NCI-H2227 (cell line): ENCODE measurements around the gene ITGB3.
"Not testable (repeated sequence)": the region's sequence is repeated elsewhere in the genome, so short reads cannot be mapped to it uniquely, and the experiment has no call there.

Experiments used
- DNase-seq: peaks from one replicate; lab custom pipeline; 2025; ENCODE audit not compliant: unreplicated experiment; lab: John Stamatoyannopoulos, UW

Gene ITGB3

GRCh38 chr17:47222047-47222446 is 31.6 kb upstream of the ITGB3 start:
- no peak for DNase-seq

- no peak for DNase-seq
Measured at GRCh38 chr17:47223007-47223406, 30.6 kb upstream of the ITGB3 start.

- DNase-seq: no peak
Measured at GRCh38 chr17:47223460-47223859, 30.2 kb upstream of the ITGB3 start.

- DNase-seq: not testable (repeated sequence)
Measured at GRCh38 chr17:47224077-47224476, 29.6 kb upstream of the ITGB3 start.

GRCh38 chr17:47224966-47225365 is 28.7 kb upstream of the ITGB3 start:
- no peak for DNase-seq

- no peak for DNase-seq
Measured at GRCh38 chr17:47225436-47225858, 28.2 kb upstream of the ITGB3 start.

GRCh38 chr17:47225911-47226688 is 27.5 kb upstream of the ITGB3 start:
- no peak for DNase-seq

GRCh38 chr17:47227862-47228261 is 25.8 kb upstream of the ITGB3 start:
- DNase-seq: no peak

GRCh38 chr17:47229535-47230443 is 23.8 kb upstream of the ITGB3 start:
- peak; percentile 89 for DNase-seq

- DNase-seq: no peak
Measured at GRCh38 chr17:47230864-47231263, 22.8 kb upstream of the ITGB3 start.

- no peak for DNase-seq
Measured at GRCh38 chr17:47231334-47231733, 22.3 kb upstream of the ITGB3 start.

- DNase-seq: no peak
Measured at GRCh38 chr17:47231866-47232265, 21.8 kb upstream of the ITGB3 start.

- no peak for DNase-seq
Measured at GRCh38 chr17:47232465-47232864, 21.2 kb upstream of the ITGB3 start.

- DNase-seq: no peak
Measured at GRCh38 chr17:47235506-47235905, 18.1 kb upstream of the ITGB3 start.

- no peak for DNase-seq
Measured at GRCh38 chr17:47235923-47236322, 17.7 kb upstream of the ITGB3 start.

- DNase-seq: no peak
Measured at GRCh38 chr17:47237841-47238240, 15.8 kb upstream of the ITGB3 start.

- DNase-seq: no peak
Measured at GRCh38 chr17:47238321-47239010, 15.2 kb upstream of the ITGB3 start.

GRCh38 chr17:47239619-47239966 is 14.0 kb upstream of the ITGB3 start:
- no peak for DNase-seq

- no peak for DNase-seq
Measured at GRCh38 chr17:47239967-47240651, 13.5 kb upstream of the ITGB3 start.

GRCh38 chr17:47240806-47241205 is 12.8 kb upstream of the ITGB3 start:
- no peak for DNase-seq

GRCh38 chr17:47242648-47243047 is 11.0 kb upstream of the ITGB3 start:
- DNase-seq: no peak
